Measurements from ENCODE around the gene KRTAP12-3. TPM values are rescaled to one million over a fixed set of nuclear protein-coding genes. Genes with fewer than 3 reads are reported as not detected.

The KRTAP12-3 gene
- not detected in 2 replicates for total RNA-seq

GRCh38 chr21:44657635-44658540, at the start of gene KRTAP12-3:
KRTAP12-3 (plus strand) TSS chr21:44657932; CDS start chr21:44657980, 48 bp downstream.

GRCh38 chr21:44612029-44612486, 45.7 kb upstream of the KRTAP12-3 start, which contains the start of gene KRTAP10-8:
KRTAP10-8 (plus strand) TSS chr21:44612079; CDS start chr21:44612101, 22 bp downstream.

GRCh38 chr21:44626673-44627143, 31.0 kb upstream of the KRTAP12-3 start, which contains the start of gene KRTAP10-9:
KRTAP10-9 (plus strand) TSS chr21:44627093; CDS start chr21:44627172, 79 bp downstream.

GRCh38 chr21:44637018-44637850, 20.5 kb upstream of the KRTAP12-3 start, which contains the start of gene KRTAP10-10:
KRTAP10-10 (plus strand) TSS chr21:44637356; CDS start chr21:44637418, 62 bp downstream.

GRCh38 chr21:44646366-44647221, 11.1 kb upstream of the KRTAP12-3 start, which contains the start of gene KRTAP10-11:
KRTAP10-11 (plus strand) TSS chr21:44646414; CDS start chr21:44646459, 45 bp downstream.

GRCh38 chr21:44654576-44655175, 3.1 kb upstream of the KRTAP12-3 start, which contains the start of gene KRTAP12-4:
KRTAP12-4 (minus strand) TSS chr21:44654659; CDS start chr21:44654614, 45 bp downstream.

GRCh38 chr21:44666401-44667320, 8.9 kb downstream of the KRTAP12-3 start, which contains the start of gene KRTAP12-2:
KRTAP12-2 (minus strand) TSS chr21:44666927; CDS start chr21:44666886, 41 bp downstream.

GRCh38 chr21:44681861-44682579, 24.3 kb downstream of the KRTAP12-3 start, which contains the start of gene KRTAP12-1:
KRTAP12-1 (minus strand) TSS chr21:44682163; CDS start chr21:44682123, 40 bp downstream.

GRCh38 chr21:44697172-44697810, 39.6 kb downstream of the KRTAP12-3 start, which contains the start of gene KRTAP10-12:
KRTAP10-12 (plus strand) TSS chr21:44697172; CDS start chr21:44697202, 30 bp downstream.

Other genes with a start within 250 kb of the KRTAP12-3 start
- gene LRRC3, start 202.4 kb upstream of the KRTAP12-3 start, total RNA-seq = 0.60 and 1.1 TPM in 2 replicates
- gene KRTAP10-1, start 117.7 kb upstream of the KRTAP12-3 start, total RNA-seq = not detected in 2 replicates
- not detected in 2 replicates for gene KRTAP10-2, start 106.4 kb upstream of the KRTAP12-3 start, total RNA-seq
- gene KRTAP10-3, start 99.1 kb upstream of the KRTAP12-3 start, total RNA-seq = not detected in 2 replicates
- not detected in 2 replicates for gene KRTAP10-4, start 84.2 kb upstream of the KRTAP12-3 start, total RNA-seq
- not detected in 2 replicates for gene KRTAP10-5, start 77.3 kb upstream of the KRTAP12-3 start, total RNA-seq
- gene KRTAP10-6, start 65.4 kb upstream of the KRTAP12-3 start, total RNA-seq = not detected in 2 replicates
- gene KRTAP10-7, start 57.3 kb upstream of the KRTAP12-3 start, total RNA-seq = not detected in 2 replicates
- not detected in 2 replicates for gene KRTAP10-8, start 45.9 kb upstream of the KRTAP12-3 start, total RNA-seq
- gene KRTAP10-9, start 30.8 kb upstream of the KRTAP12-3 start, total RNA-seq = not detected in 2 replicates
- gene KRTAP10-10, start 20.6 kb upstream of the KRTAP12-3 start, total RNA-seq = not detected in 2 replicates
- gene KRTAP10-11, start 11.5 kb upstream of the KRTAP12-3 start, total RNA-seq = not detected in 2 replicates
- not detected in 2 replicates for gene KRTAP12-4, start 3.3 kb upstream of the KRTAP12-3 start, total RNA-seq
- gene KRTAP12-2, start 9.0 kb downstream of the KRTAP12-3 start, total RNA-seq = not detected in 2 replicates
- not detected in 2 replicates for gene KRTAP12-1, start 24.2 kb downstream of the KRTAP12-3 start, total RNA-seq
- gene KRTAP10-12, start 39.2 kb downstream of the KRTAP12-3 start, total RNA-seq = not detected in 2 replicates
- not detected in 2 replicates for gene TSPEAR, start 53.6 kb downstream of the KRTAP12-3 start, total RNA-seq
- gene UBE2G2, start 143.9 kb downstream of the KRTAP12-3 start, total RNA-seq = 39.3 and 43.9 TPM in 2 replicates
- gene SUMO3, start 160.1 kb downstream of the KRTAP12-3 start, total RNA-seq = 74.9 and 75.6 TPM in 2 replicates
- 96.2 and 122 TPM in 2 replicates for gene PTTG1IP, start 215.8 kb downstream of the KRTAP12-3 start, total RNA-seq

Data from airway epithelial cell (primary cell).